ENCODE measurements around the gene MBOAT7.

- TF ChIP-seq ATF2 (CRISPR knock-in tag; IDR thresholded peaks at IDR 0.05; ENCODE audit: borderline replicate concordance, low read depth) (no peak), MAX (CRISPR knock-in tag; IDR thresholded peaks at IDR 0.05) (no peak), JUN (CRISPR knock-in tag; IDR thresholded peaks at IDR 0.05) (no peak), ZNF423 (CRISPR knock-in tag; IDR thresholded peaks at IDR 0.05) (no peak), CTCF (IDR thresholded peaks at IDR 0.05) (no peak)
These were observed 30.5 kb downstream of the MBOAT7 start for GRCh38 chr19:54158812-54159351.

Measured in WTC11 (cell line).